Uterus (tissue), 2 donors: ENCODE measurements around the gene FBXO11.

ENCODE experiments used
- CTCF ChIP-seq, 4 experiments: fragments of 200-600 bp in 2 of 4; fragments of 450-650 bp in 2 of 4; sonication (generic) in 2 of 4; IDR thresholded peaks; one replicate each; pipeline ENCODE4 v1.5.1; 2016 to 2019; ENCODE audit warnings: antibody characterized with exemption in 4 of 4, mild to moderate bottlenecking in 2 of 4, moderate library complexity in 1 of 4
- POLR2A ChIP-seq, 2 donors: fragments of 450-650 bp; IDR thresholded peaks; one replicate each; pipeline ENCODE4 v1.6.1; 2016; ENCODE audit warnings: antibody characterized with exemption in 2 of 2, mild to moderate bottlenecking in 1 of 2, moderate library complexity in 1 of 2

GRCh38 chr2:47741637-47742036 lies 164.7 kb downstream of the FBXO11 start:
- TF ChIP-seq CTCF (IDR thresholded peaks at IDR 0.05) (no peak), POLR2A (IDR thresholded peaks at IDR 0.05) (no peak)
